Jurkat, Clone E6-1 (cell line): ENCODE data around the gene SUN1.
"Not testable (repeated sequence)": the region's sequence is repeated elsewhere in the genome, so short reads cannot be mapped to it uniquely, and the experiment has no call there.

ENCODE experiments used
- DNase-seq: peaks from one replicate; pipeline ENCODE4 v3.0.0-alpha.2; 2011; ENCODE audit warnings: low read depth, low spot score
- H3K4me3 ChIP-seq: 2 replicates; pipeline ENCODE4 v1.5.1; 2011; ENCODE audit warnings: mild to moderate bottlenecking, low read length, control low read depth, moderate library complexity

SUN1 gene

DNA sequence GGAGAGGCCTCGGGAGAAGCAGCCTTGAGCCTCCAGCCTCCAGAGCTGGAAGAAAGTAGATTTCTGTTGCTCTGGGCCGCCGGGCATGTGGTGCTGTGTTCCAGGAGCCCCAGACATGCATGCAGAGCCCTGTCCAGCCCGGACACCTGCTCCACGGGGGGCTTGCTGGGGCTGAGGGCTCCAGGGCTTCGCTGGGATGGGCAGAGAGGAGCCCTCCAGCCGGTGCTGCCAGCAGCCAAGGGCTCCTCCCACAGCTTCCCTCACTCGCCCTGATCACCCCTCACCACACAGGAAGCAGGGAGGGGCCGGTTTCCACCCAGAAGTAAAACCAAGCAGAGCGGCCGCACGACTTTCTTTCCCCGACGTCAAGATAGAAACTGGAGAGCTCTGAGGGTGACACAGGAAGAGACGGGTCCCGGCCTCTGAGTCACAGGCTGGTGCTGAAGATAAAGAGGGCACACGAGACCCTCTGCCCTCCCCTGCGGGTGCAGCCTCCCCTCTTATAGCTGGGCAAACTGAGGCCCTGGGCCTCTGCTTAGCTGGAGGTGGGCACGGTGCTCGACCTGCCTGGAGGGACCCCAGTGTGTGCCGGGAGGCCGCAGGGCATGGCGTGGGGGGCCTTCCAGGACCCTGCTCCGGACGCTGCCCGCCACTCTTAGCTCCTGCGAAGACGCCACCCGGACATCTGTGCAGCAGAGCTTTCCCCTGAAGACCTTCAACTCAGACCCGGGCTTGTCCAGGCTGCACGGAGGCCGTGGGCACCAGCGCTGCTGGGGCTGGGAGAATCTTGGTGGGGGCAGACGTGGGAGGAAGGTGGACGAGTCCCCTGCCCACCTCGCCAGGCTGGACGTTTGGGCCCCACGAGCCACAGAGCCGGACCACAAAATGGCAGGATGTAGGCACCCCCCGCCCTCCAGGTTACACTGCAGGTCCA, 91.1 kb downstream of the SUN1 start:
- DNase-seq, result peak; percentile 94
- peak overlapping the region; percentile 46 for H3K4me3 ChIP-seq

DNA sequence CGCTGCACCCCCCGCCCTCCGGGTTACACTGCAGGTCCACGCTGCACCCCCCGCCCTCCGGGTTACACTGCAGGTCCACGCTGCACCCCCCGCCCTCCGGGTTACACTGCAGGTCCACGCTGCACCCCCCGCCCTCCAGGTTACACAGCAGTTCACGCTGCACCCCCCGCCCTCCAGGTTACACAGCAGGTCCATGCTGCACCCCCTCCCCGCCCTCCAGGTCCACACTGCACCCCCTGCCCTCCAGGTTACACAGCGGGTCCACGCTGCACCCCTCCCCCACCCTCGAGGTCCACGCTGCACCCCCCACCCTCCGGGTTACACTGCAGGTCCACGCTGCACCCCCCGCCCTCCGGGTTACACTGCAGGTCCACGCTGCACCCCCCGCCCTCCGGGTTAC, 91.8 kb downstream of the SUN1 start:
- DNase-seq, H3K4me3 ChIP-seq: not testable (repeated sequence)
